ENCODE measurements around the gene RNU6-8. TPM values are rescaled to one million over a fixed set of nuclear protein-coding genes. Genes with fewer than 3 reads are reported as not detected.

Gene RNU6-8
- total and polyA plus RNA-seq, 10 of the 15 experiments (the other 5 are each of a cell fraction or from before 2014, with no cell fraction given) = not detected

GRCh38 chr14:32192712-32193373 is 10.2 kb downstream of the RNU6-8 start:
- no peaks in the 10 kb centered on the region for H3K27me3 ChIP-seq (replicated peaks in 1 of 2; ENCODE audit: control insufficient read depth in 2 of 2, insufficient read depth in 2 of 2, low read length in 1 of 2)
- H3K36me3 ChIP-seq (ENCODE audit: control insufficient read depth in 2 of 2, insufficient read depth in 2 of 2, low read length in 1 of 2) = no peaks in the 10 kb centered on the region
- H2AFZ ChIP-seq (ENCODE audit: control insufficient read depth, low read depth, low read length) = no peak overlapping the region
- H4K20me1 ChIP-seq (ENCODE audit: control insufficient read depth, insufficient read depth) = no peaks in the 10 kb centered on the region
- BruUV-seq (replicated peaks) = no TSS peak
- ChIA-PET CTCF (no interaction called here), RAD21 (ENCODE audit: unreplicated experiment) (no interaction called here), POLR2A (no interaction called here), SMC1A (ENCODE audit: uncharacterized antibody, unreplicated experiment) (interaction anchor here (1.5 kb wide), 1 partner anchor 14 kb away, joined by 3 read pairs; no protein-coding TSS in a partner anchor)
- no peaks in the 10 kb centered on the region for H3K4me1 ChIP-seq (ENCODE audit: control insufficient read depth, insufficient read depth, low read length)
- H3K4me3 ChIP-seq = no peak overlapping the region
- in situ Hi-C loops (cut with MboI) = no loop called here
- H3K9ac ChIP-seq (ENCODE audit: control insufficient read depth, insufficient read depth, low read length) = no peak overlapping the region
- DNase-seq (ENCODE audit: low read depth, low spot score) (no peak), ATAC-seq (no peak), FAIRE-seq (no peak)
- WGBS (ENCODE audit: insufficient coverage, insufficient replicate concordance, low lambda C conversion rate, missing lambda C conversion rate) = 95% methylated on average over 2 of the region's 2 CpGs
- no peak overlapping the region for H3K27ac ChIP-seq (ENCODE audit: control insufficient read depth, insufficient read depth)
- intact Hi-C loops (cut with micrococcal nuclease; ENCODE audit: unreplicated experiment) = no loop called here
- H3K9me3 ChIP-seq (replicated peaks; ENCODE audit: control insufficient read depth, insufficient read depth, low read length) = no peaks in the 10 kb centered on the region
- no peak overlapping the region for H3K4me2 ChIP-seq (ENCODE audit: control insufficient read depth, insufficient read depth)
- TF ChIP-seq RELA (IDR thresholded peaks at IDR 0.05; ENCODE audit: borderline replicate concordance, partially characterized antibody) (no peak), ZNF217 (IDR thresholded peaks at IDR 0.05) (no peak), BCL11A (IDR thresholded peaks at IDR 0.05; ENCODE audit: low read depth, low read length) (no peak), RCOR1 (conservative IDR thresholded peaks at IDR 0.05; ENCODE audit: low read depth, low read length) (no peak), SMARCA5 (IDR thresholded peaks at IDR 0.05) (no peak), EP300 (IDR thresholded peaks at IDR 0.05; ENCODE audit: borderline replicate concordance in 1 of 2, control insufficient read depth in 1 of 2, low read depth in 2 of 2, low read length in 2 of 2) (no peak), SMAD1 (IDR thresholded peaks at IDR 0.05; ENCODE audit: low read depth, partially characterized antibody) (no peak), BRCA1 (IDR thresholded peaks at IDR 0.05; ENCODE audit: low read depth, low read length) (no peak), SP1 (IDR thresholded peaks at IDR 0.05; ENCODE audit: low read depth, low read length) (no peak), NFYA (IDR thresholded peaks at IDR 0.05; ENCODE audit: borderline replicate concordance, low read depth, low read length) (no peak), KLF5 (IDR thresholded peaks at IDR 0.05; ENCODE audit: partially characterized antibody) (no peak), IRF4 (IDR thresholded peaks at IDR 0.05; ENCODE audit: low read depth, low read length) (no peak)
- TF ChIP-seq, protein P1, sequence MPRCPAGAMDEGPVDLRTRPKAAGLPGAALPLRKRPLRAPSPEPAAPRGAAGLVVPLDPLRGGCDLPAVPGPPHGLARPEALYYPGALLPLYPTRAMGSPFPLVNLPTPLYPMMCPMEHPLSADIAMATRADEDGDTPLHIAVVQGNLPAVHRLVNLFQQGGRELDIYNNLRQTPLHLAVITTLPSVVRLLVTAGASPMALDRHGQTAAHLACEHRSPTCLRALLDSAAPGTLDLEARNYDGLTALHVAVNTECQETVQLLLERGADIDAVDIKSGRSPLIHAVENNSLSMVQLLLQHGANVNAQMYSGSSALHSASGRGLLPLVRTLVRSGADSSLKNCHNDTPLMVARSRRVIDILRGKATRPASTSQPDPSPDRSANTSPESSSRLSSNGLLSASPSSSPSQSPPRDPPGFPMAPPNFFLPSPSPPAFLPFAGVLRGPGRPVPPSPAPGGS (IDR thresholded peaks at IDR 0.05; ENCODE audit: borderline replicate concordance, insufficient read depth, low read depth, low read length, poor library complexity, severe bottlenecking) = no peak
- TF ChIP-seq, protein P2, sequence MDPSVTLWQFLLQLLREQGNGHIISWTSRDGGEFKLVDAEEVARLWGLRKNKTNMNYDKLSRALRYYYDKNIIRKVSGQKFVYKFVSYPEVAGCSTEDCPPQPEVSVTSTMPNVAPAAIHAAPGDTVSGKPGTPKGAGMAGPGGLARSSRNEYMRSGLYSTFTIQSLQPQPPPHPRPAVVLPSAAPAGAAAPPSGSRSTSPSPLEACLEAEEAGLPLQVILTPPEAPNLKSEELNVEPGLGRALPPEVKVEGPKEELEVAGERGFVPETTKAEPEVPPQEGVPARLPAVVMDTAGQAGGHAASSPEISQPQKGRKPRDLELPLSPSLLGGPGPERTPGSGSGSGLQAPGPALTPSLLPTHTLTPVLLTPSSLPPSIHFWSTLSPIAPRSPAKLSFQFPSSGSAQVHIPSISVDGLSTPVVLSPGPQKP (IDR thresholded peaks at IDR 0.05; ENCODE audit: low read depth, low read length) = no peak
- TF ChIP-seq, protein P3, sequence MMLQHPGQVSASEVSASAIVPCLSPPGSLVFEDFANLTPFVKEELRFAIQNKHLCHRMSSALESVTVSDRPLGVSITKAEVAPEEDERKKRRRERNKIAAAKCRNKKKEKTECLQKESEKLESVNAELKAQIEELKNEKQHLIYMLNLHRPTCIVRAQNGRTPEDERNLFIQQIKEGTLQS (IDR thresholded peaks at IDR 0.05; ENCODE audit: borderline replicate concordance, extremely low read depth, low read depth, low read length) = no peak
- TF ChIP-seq, protein P4, sequence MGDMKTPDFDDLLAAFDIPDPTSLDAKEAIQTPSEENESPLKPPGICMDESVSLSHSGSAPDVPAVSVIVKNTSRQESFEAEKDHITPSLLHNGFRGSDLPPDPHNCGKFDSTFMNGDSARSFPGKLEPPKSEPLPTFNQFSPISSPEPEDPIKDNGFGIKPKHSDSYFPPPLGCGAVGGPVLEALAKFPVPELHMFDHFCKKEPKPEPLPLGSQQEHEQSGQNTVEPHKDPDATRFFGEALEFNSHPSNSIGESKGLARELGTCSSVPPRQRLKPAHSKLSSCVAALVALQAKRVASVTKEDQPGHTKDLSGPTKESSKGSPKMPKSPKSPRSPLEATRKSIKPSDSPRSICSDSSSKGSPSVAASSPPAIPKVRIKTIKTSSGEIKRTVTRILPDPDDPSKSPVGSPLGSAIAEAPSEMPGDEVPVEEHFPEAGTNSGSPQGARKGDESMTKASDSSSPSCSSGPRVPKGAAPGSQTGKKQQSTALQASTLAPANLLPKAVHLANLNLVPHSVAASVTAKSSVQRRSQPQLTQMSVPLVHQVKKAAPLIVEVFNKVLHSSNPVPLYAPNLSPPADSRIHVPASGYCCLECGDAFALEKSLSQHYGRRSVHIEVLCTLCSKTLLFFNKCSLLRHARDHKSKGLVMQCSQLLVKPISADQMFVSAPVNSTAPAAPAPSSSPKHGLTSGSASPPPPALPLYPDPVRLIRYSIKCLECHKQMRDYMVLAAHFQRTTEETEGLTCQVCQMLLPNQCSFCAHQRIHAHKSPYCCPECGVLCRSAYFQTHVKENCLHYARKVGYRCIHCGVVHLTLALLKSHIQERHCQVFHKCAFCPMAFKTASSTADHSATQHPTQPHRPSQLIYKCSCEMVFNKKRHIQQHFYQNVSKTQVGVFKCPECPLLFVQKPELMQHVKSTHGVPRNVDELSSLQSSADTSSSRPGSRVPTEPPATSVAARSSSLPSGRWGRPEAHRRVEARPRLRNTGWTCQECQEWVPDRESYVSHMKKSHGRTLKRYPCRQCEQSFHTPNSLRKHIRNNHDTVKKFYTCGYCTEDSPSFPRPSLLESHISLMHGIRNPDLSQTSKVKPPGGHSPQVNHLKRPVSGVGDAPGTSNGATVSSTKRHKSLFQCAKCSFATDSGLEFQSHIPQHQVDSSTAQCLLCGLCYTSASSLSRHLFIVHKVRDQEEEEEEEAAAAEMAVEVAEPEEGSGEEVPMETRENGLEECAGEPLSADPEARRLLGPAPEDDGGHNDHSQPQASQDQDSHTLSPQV (IDR thresholded peaks at IDR 0.05) = no peak
- H3K79me2 ChIP-seq (ENCODE audit: control insufficient read depth, insufficient read depth, low read length) = no peaks in the 10 kb centered on the region

Measured in GM12878 (cell line).